ENCODE results near the gene CRIM1. TPM values are rescaled to one million over a fixed set of nuclear protein-coding genes. Genes with fewer than 3 reads are reported as not detected.

Gene CRIM1
- total RNA-seq, 4 donors from 2014 or later, result 73.7 to 134 (median 80.7) TPM

- TF ChIP-seq CTCF (IDR thresholded peaks at IDR 0.05), result no peak
- no peak overlapping the region for H3K4me3 ChIP-seq
- H3K27me3 ChIP-seq, result no peaks in the 10 kb centered on the region
- H3K27ac ChIP-seq, result peak overlapping the region; percentile 52 to 76 (median 62)
- intact Hi-C loops (cut with DNase I; ENCODE audit: low total_unique reads) (no loop called here), in situ Hi-C loops (cut with MboI; ENCODE audit: low pct_ligation_motif_present in 1 of 4, low pct_unique_long_range_greater_than_20kb in 1 of 4, low sequenced_read_pairs in 3 of 4) (no loop called here)
- peaks cover 4 to 28% (median 22%) of the 10 kb centered on the region in 4 donors for H3K4me1 ChIP-seq
- H3K36me3 ChIP-seq, result peaks cover 0 to 4% (median 0%) of the 10 kb centered on the region in 4 donors
- no peak for DNase-seq
- WGBS, 2 donors (ENCODE audit: low coverage in 1 of 2), result 91 to 94% methylated on average over 5 of the region's 5 CpGs
- no peaks in the 10 kb centered on the region for H3K9me3 ChIP-seq
These were observed 205.1 kb downstream of the CRIM1 start for GRCh38 chr2:36560726-36561125.

GRCh38 chr2:36561237-36561944, 205.8 kb downstream of the CRIM1 start:
- in situ Hi-C loops (cut with MboI; ENCODE audit: low pct_ligation_motif_present in 1 of 4, low pct_unique_long_range_greater_than_20kb in 1 of 4, low sequenced_read_pairs in 3 of 4), result no loop called here
- Histone ChIP-seq H3K9me3 (no peaks in the 10 kb centered on the region), H3K4me3 (no peak overlapping the region), H3K36me3 (peaks cover 0 to 4% (median 0%) of the 10 kb centered on the region in 4 donors), H3K4me1 (peaks cover 4 to 27% (median 22%) of the 10 kb centered on the region in 4 donors), H3K27me3 (no peaks in the 10 kb centered on the region), H3K27ac (peak overlapping the region; percentile 52 to 76 (median 62))
- WGBS, 2 donors (ENCODE audit: low coverage in 1 of 2), result 60 to 61% methylated on average over 6 to 8 of the region's 8 CpGs
- intact Hi-C loops (cut with DNase I; ENCODE audit: low total_unique reads), result no loop called here
- no peak for TF ChIP-seq CTCF (IDR thresholded peaks at IDR 0.05)
- TF ChIP-seq POLR2AphosphoS5 (IDR thresholded peaks at IDR 0.05), result peak in 2 of 3 donors; percentile 40 to 56
- peak; percentile 53 for DNase-seq

- peaks cover 4 to 22% (median 22%) of the 10 kb centered on the region in 4 donors for H3K4me1 ChIP-seq
- peaks cover 0 to 4% (median 0%) of the 10 kb centered on the region in 4 donors for H3K36me3 ChIP-seq
- in situ Hi-C loops (cut with MboI; ENCODE audit: low pct_ligation_motif_present in 1 of 4, low pct_unique_long_range_greater_than_20kb in 1 of 4, low sequenced_read_pairs in 3 of 4), result no loop called here
- no peaks in the 10 kb centered on the region for H3K27me3 ChIP-seq
- TF ChIP-seq EP300 (IDR thresholded peaks at IDR 0.05; ENCODE audit: low read depth) (no peak), POLR2A (IDR thresholded peaks at IDR 0.05) (no peak), POLR2AphosphoS5 (IDR thresholded peaks at IDR 0.05) (no peak), CTCF (IDR thresholded peaks at IDR 0.05) (no peak)
- no peak overlapping the region for H3K4me3 ChIP-seq
- 93 to 98% methylated on average over 1 of the region's 1 CpG for WGBS, 2 donors (ENCODE audit: low coverage in 1 of 2)
- no peak for DNase-seq
- H3K9me3 ChIP-seq, result no peaks in the 10 kb centered on the region
- intact Hi-C loops (cut with DNase I; ENCODE audit: low total_unique reads), result no loop called here
- peak overlapping the region in 3 of 4 donors; percentile 55 to 76 (median 69) for H3K27ac ChIP-seq
These were observed 206.7 kb downstream of the CRIM1 start for GRCh38 chr2:36562240-36562639.

- intact Hi-C loops (cut with DNase I; ENCODE audit: low total_unique reads) (no loop called here), in situ Hi-C loops (cut with MboI; ENCODE audit: low pct_ligation_motif_present in 1 of 4, low pct_unique_long_range_greater_than_20kb in 1 of 4, low sequenced_read_pairs in 3 of 4) (no loop called here)
- H3K4me3 ChIP-seq, result no peak overlapping the region
- no peaks in the 10 kb centered on the region for H3K27me3 ChIP-seq
- no peak for TF ChIP-seq CTCF (IDR thresholded peaks at IDR 0.05)
- TF ChIP-seq EP300 (IDR thresholded peaks at IDR 0.05; ENCODE audit: low read depth), result no peak
- no peak for TF ChIP-seq POLR2AphosphoS5 (IDR thresholded peaks at IDR 0.05)
- no peak for TF ChIP-seq POLR2A (IDR thresholded peaks at IDR 0.05)
- H3K9me3 ChIP-seq, result no peaks in the 10 kb centered on the region
- H3K27ac ChIP-seq, result peak overlapping the region in 2 of 4 donors; percentile 69 to 76
- H3K4me1 ChIP-seq, result peaks cover 4 to 30% (median 22%) of the 10 kb centered on the region in 4 donors
- DNase-seq, result no peak
- 83 to 85% methylated on average over 3 of the region's 3 CpGs for WGBS, 2 donors (ENCODE audit: low coverage in 1 of 2)
- H3K36me3 ChIP-seq, result peaks cover 0 to 4% (median 0%) of the 10 kb centered on the region in 4 donors
These were observed 207.5 kb downstream of the CRIM1 start for GRCh38 chr2:36562973-36563532.
